ENCODE results near the gene TNFRSF4.
"Not testable (repeated sequence)": the region's sequence is repeated elsewhere in the genome, so short reads cannot be mapped to it uniquely, and the experiment has no call there.

The TNFRSF4 gene

GRCh38 chr1:1213345-1214265, at the start of gene TNFRSF4:
Gene TNFRSF4, minus strand, starts transcription at chr1:1214153. Its CDS starts 26 bp downstream, at chr1:1214127.
- DNase-seq (ENCODE audit: low read depth): no peak

- DNase-seq (ENCODE audit: low read depth): no peak
Measured at GRCh38 chr1:1262758-1263157, 48.8 kb upstream of the TNFRSF4 start.

GRCh38 chr1:1262071-1262470, 48.1 kb upstream of the TNFRSF4 start:
- DNase-seq (ENCODE audit: low read depth): no peak

- no peak for DNase-seq (ENCODE audit: low read depth)
Measured at GRCh38 chr1:1260843-1261560, 47.0 kb upstream of the TNFRSF4 start.

- no peak for DNase-seq (ENCODE audit: low read depth)
Measured at GRCh38 chr1:1259951-1260600, 46.1 kb upstream of the TNFRSF4 start.

- no peak for DNase-seq (ENCODE audit: low read depth)
Measured at GRCh38 chr1:1259540-1259939, 45.6 kb upstream of the TNFRSF4 start.

- no peak for DNase-seq (ENCODE audit: low read depth)
Measured at GRCh38 chr1:1259119-1259488, 45.2 kb upstream of the TNFRSF4 start.

- DNase-seq (ENCODE audit: low read depth): no peak
Measured at GRCh38 chr1:1256956-1257871, 43.3 kb upstream of the TNFRSF4 start.

GRCh38 chr1:1255611-1256010, 41.7 kb upstream of the TNFRSF4 start:
- no peak for DNase-seq (ENCODE audit: low read depth)

- DNase-seq (ENCODE audit: low read depth): no peak
Measured at GRCh38 chr1:1255078-1255477, 41.1 kb upstream of the TNFRSF4 start.

- DNase-seq (ENCODE audit: low read depth): no peak
Measured at GRCh38 chr1:1254667-1254998, 40.7 kb upstream of the TNFRSF4 start.

- no peak for DNase-seq (ENCODE audit: low read depth)
Measured at GRCh38 chr1:1253972-1254666, 40.2 kb upstream of the TNFRSF4 start.

GRCh38 chr1:1253314-1253713, 39.4 kb upstream of the TNFRSF4 start:
- DNase-seq (ENCODE audit: low read depth): no peak

GRCh38 chr1:1250786-1251284, 36.9 kb upstream of the TNFRSF4 start:
- DNase-seq (ENCODE audit: low read depth): peak; percentile 59

- not testable (repeated sequence) for DNase-seq (ENCODE audit: low read depth)
Measured at GRCh38 chr1:1248009-1248913, 34.3 kb upstream of the TNFRSF4 start.

GRCh38 chr1:1247341-1247913, 33.5 kb upstream of the TNFRSF4 start:
- no peak for DNase-seq (ENCODE audit: low read depth)

- DNase-seq (ENCODE audit: low read depth): no peak
Measured at GRCh38 chr1:1246577-1247340, 32.8 kb upstream of the TNFRSF4 start, which contains the start of gene C1QTNF12. Gene C1QTNF12, minus strand, starts transcription at chr1:1246722. Its CDS starts 32 bp downstream, at chr1:1246690.

- DNase-seq (ENCODE audit: low read depth): no peak
Measured at GRCh38 chr1:1245817-1246576, 32.0 kb upstream of the TNFRSF4 start.

Data from activated T-helper 1 cell treated with Interleukin-2 at 50 U/mL for 16 hours (primary cell).